Testis (tissue), 3 donors: ENCODE data around the gene TP53. TPM values are rescaled to one million over a fixed set of nuclear protein-coding genes. Genes with fewer than 3 reads are reported as not detected.
A peak's percentile ranks its signal among the peaks of the same experiment; 100 is the strongest.

Experiments
- DNase-seq: peaks from one replicate; pipeline ENCODE4 v3.0.0-alpha.2; 2019
- H3K27ac ChIP-seq, 2 donors: fragments of 200-600 bp; sonication (generic); one replicate each; pipeline ENCODE4 v1.5.1; 2019
- H3K27me3 ChIP-seq: fragments of 200-600 bp; sonication (generic); one replicate; pipeline ENCODE4 v1.5.1; 2019
- H3K36me3 ChIP-seq: fragments of 200-600 bp; sonication (generic); one replicate; pipeline ENCODE4 v1.5.1; 2017; ENCODE audit warnings: low read depth; ENCODE audit errors: missing control alignments
- H3K4me1 ChIP-seq: fragments of 200-600 bp; sonication (generic); one replicate; pipeline ENCODE4 v1.5.1; 2019
- H3K4me3 ChIP-seq, 2 donors: fragments of 200-600 bp; sonication (generic); one replicate each; pipeline ENCODE4 v1.5.1; 2017 to 2019
- H3K9me3 ChIP-seq: fragments of 200-600 bp; sonication (generic); one replicate; pipeline ENCODE4 v1.5.1; 2017
- POLR2A ChIP-seq: fragments of 450-650 bp; IDR thresholded peaks from one replicate; pipeline ENCODE4 v1.6.1; 2017; ENCODE audit warnings: antibody characterized with exemption, mild to moderate bottlenecking, moderate library complexity
- whole genome bisulfite sequencing, 2 donors: methylation state at CpG; one replicate each; pipeline ENCODE4 v1.1.5; 2018; 5-methylcytosine and 5-hydroxymethylcytosine counted together
- intact Hi-C: fragments of 100-400 bp; cut with DNase I; formaldehyde crosslinking; loops from one replicate; pipeline ENCODE4 v1.15.1; 2023; ENCODE audit warnings: low total_unique reads
- polyA plus RNA-seq: library from polyadenylated mRNA; stranded (reverse); fragments of 350-450 nt; fragmentation: Illumina TruSeq; extraction: RNeasy Lipid Tissue Mini Kit (QIAGEN cat#74804); gene quantifications from one replicate; pipeline ENCODE4 v1.2.3, GENCODE V29; 2014; ENCODE audit warnings: low read depth, low replicate concordance; ENCODE audit not compliant: insufficient read depth
- total RNA-seq, 2 donors: library from RNA; depleted of rRNA; stranded (reverse); fragments of >200 nt; gene quantifications; one replicate each; pipeline ENCODE4 v1.2.3, GENCODE V29; 2016
- TF ChIP-seq, protein P1 (sequence below), 3 experiments: fragments of 450-650 bp in 2 of 3; fragments of 200-600 bp in 1 of 3; sonication (generic) in 1 of 3; IDR thresholded peaks; one replicate each; pipeline ENCODE4 v1.5.1; 2016 to 2019; ENCODE audit warnings: antibody characterized with exemption in 3 of 3, mild to moderate bottlenecking in 2 of 3, moderate library complexity in 1 of 3

TP53 gene
- total and polyA plus RNA-seq, 3 donors from 2014 or later: 32.1 to 47.1 (median 45.0) TPM

DNA sequence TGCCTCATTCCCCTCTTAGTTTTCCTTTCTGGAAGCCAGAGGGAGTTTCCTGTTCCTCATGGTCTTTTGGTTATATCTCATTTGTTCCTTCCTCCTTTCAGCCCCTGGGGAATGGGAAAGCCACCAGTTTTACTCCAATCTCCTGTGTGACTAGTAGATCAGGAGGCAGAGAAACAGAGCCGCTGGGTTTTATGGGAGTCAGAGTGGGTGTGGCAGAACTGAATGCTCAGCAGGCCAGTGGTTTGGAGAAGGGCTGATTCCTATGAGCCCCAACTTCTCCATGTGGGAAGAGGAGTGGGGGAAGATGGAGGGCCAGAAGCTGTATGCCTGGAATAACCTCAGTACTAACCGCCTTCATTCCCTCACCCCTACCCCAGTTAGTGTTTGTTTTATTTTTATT is 34.3 kb upstream of the TP53 start:
- 68 to 85% methylated on average over 2 of the region's 2 CpGs for WGBS, 2 donors
- TF ChIP-seq, protein P1, sequence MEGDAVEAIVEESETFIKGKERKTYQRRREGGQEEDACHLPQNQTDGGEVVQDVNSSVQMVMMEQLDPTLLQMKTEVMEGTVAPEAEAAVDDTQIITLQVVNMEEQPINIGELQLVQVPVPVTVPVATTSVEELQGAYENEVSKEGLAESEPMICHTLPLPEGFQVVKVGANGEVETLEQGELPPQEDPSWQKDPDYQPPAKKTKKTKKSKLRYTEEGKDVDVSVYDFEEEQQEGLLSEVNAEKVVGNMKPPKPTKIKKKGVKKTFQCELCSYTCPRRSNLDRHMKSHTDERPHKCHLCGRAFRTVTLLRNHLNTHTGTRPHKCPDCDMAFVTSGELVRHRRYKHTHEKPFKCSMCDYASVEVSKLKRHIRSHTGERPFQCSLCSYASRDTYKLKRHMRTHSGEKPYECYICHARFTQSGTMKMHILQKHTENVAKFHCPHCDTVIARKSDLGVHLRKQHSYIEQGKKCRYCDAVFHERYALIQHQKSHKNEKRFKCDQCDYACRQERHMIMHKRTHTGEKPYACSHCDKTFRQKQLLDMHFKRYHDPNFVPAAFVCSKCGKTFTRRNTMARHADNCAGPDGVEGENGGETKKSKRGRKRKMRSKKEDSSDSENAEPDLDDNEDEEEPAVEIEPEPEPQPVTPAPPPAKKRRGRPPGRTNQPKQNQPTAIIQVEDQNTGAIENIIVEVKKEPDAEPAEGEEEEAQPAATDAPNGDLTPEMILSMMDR (IDR thresholded peaks at IDR 0.05): no peak
- no peak for TF ChIP-seq POLR2A
- no peak for DNase-seq
- H3K4me3 ChIP-seq: no peak overlapping the region
- H3K9me3 ChIP-seq: no peaks in the 10 kb centered on the region
- no peaks in the 10 kb centered on the region for H3K36me3 ChIP-seq
- H3K4me1 ChIP-seq: peaks cover 9% of the 10 kb centered on the region
- intact Hi-C loops: no loop called here
- H3K27me3 ChIP-seq: no peaks in the 10 kb centered on the region
- no peak overlapping the region for H3K27ac ChIP-seq

GRCh38 chr17:7720125-7720524 is 32.8 kb upstream of the TP53 start:
- no peak for TF ChIP-seq POLR2A
- TF ChIP-seq, protein P1 (IDR thresholded peaks at IDR 0.05): no peak
- no peaks in the 10 kb centered on the region for H3K36me3 ChIP-seq
- WGBS, 2 donors: 62 to 77% methylated on average over 4 of the region's 4 CpGs
- DNase-seq: no peak
- H3K27ac ChIP-seq: no peak overlapping the region
- intact Hi-C loops: no loop called here
- no peak overlapping the region for H3K4me3 ChIP-seq
- no peaks in the 10 kb centered on the region for H3K9me3 ChIP-seq
- no peaks in the 10 kb centered on the region for H3K27me3 ChIP-seq
- H3K4me1 ChIP-seq: peaks cover 12% of the 10 kb centered on the region

- no peak for DNase-seq
- TF ChIP-seq, protein P1 (IDR thresholded peaks at IDR 0.05): no peak
- TF ChIP-seq POLR2A: no peak
- intact Hi-C loops: no loop called here
- no peaks in the 10 kb centered on the region for H3K36me3 ChIP-seq
- no peak overlapping the region for H3K4me3 ChIP-seq
- H3K4me1 ChIP-seq: peaks cover 12% of the 10 kb centered on the region
- H3K27ac ChIP-seq: no peak overlapping the region
- WGBS, 2 donors: 75 to 79% methylated on average over 5 to 9 of the region's 9 CpGs
- H3K9me3 ChIP-seq: no peaks in the 10 kb centered on the region
- H3K27me3 ChIP-seq: no peaks in the 10 kb centered on the region
Measured at GRCh38 chr17:7719661-7720060, 32.4 kb upstream of the TP53 start.

DNA sequence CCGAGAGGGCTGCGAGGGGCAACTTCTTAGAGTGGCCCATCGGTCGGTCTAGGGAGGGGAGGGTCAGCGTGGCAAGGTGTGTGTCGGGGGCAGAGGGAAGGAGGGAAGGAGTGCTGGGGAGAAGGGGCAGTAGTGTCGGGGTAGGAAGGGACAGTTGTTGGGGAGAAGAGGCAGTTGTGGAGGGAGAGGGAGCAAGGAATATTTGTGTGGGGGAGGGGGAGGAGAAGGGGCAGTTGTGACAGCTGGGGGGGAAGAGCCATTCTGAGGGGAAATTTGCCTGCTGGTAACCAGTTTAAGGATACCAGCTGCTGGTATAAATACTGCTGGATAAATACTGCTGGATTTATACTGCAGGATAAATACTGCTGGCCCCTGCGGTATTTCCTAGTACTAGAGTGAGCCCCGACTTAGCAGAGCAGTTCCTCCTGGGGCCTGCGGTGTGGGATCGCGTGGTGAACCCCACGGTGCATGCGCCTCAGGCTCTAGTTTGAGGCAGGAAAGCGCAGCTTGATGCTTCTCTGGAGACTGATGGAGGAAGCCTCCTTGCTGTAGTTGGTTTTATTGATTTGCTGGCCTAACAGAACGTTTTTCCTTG is 30.6 kb upstream of the TP53 start:
- DNase-seq: no peak
- no peak overlapping the region for H3K27ac ChIP-seq
- no peaks in the 10 kb centered on the region for H3K9me3 ChIP-seq

More for the DNA sequence above, 30.6 kb upstream of the TP53 start:
- 4 to 5% methylated on average over 16 of the region's 16 CpGs for WGBS, 2 donors
- H3K4me1 ChIP-seq: peaks cover 12% of the 10 kb centered on the region
- no peak for TF ChIP-seq POLR2A
- TF ChIP-seq, protein P1 (IDR thresholded peaks at IDR 0.05): no peak
- no peaks in the 10 kb centered on the region for H3K36me3 ChIP-seq
- intact Hi-C loops: no loop called here
- peak overlapping the region; percentile 49 to 71 for H3K4me3 ChIP-seq
- no peaks in the 10 kb centered on the region for H3K27me3 ChIP-seq
